ENCODE data around the gene MPHOSPH6. TPM values are rescaled to one million over a fixed set of nuclear protein-coding genes. Genes with fewer than 3 reads are reported as not detected.

Gene MPHOSPH6
- total and polyA plus RNA-seq, 2 of the 13 experiments (the other 11 are each of a cell fraction or from before 2014, with no cell fraction given) = 28.4 to 76.4 TPM

GRCh38 chr16:82197540-82198240, 27.7 kb upstream of the MPHOSPH6 start (continued):
- TF ChIP-seq ZNF18 (CRISPR knock-in tag; IDR thresholded peaks at IDR 0.05; ENCODE audit: insufficient replicate concordance) = no peak
- TF ChIP-seq ZNF33B (CRISPR knock-in tag; IDR thresholded peaks at IDR 0.05) = no peak
- TF ChIP-seq ARID5B (CRISPR knock-in tag; IDR thresholded peaks at IDR 0.05) = no peak
- TF ChIP-seq SYNCRIP (IDR thresholded peaks at IDR 0.05; ENCODE audit: insufficient read depth, low read depth, low read length) = no peak
- TF ChIP-seq THAP9 (CRISPR knock-in tag; IDR thresholded peaks at IDR 0.05; ENCODE audit: borderline replicate concordance) = no peak

Measured in HepG2 (cell line).